HG02885 (cell line): ENCODE measurements around the gene PRND.

ENCODE experiments used
- ATAC-seq: cut with Tn5 transposase; IDR thresholded peaks from one replicate; pipeline ENCODE4 v1.9.1; 2021; ENCODE audit warnings: mild to moderate bottlenecking; ENCODE audit not compliant: unreplicated experiment, poor library complexity

PRND gene

GRCh38 chr20:4773736-4774135 lies 52.0 kb downstream of the PRND start:
- ATAC-seq = no peak

- no peak for ATAC-seq
Observed at GRCh38 chr20:4774207-4774606, 52.5 kb downstream of the PRND start.

- ATAC-seq = no peak
Observed at GRCh38 chr20:4775322-4776078, 53.8 kb downstream of the PRND start.

- ATAC-seq = no peak
Observed at GRCh38 chr20:4776079-4776630, 54.4 kb downstream of the PRND start.
